ENCODE data around the gene NT5DC4.

NT5DC4 gene

GRCh38 chr2:112683550-112684414 is 37.0 kb upstream of the NT5DC4 start:
- no peak for DNase-seq (ENCODE audit: low read depth)
- TF ChIP-seq, protein P1, sequence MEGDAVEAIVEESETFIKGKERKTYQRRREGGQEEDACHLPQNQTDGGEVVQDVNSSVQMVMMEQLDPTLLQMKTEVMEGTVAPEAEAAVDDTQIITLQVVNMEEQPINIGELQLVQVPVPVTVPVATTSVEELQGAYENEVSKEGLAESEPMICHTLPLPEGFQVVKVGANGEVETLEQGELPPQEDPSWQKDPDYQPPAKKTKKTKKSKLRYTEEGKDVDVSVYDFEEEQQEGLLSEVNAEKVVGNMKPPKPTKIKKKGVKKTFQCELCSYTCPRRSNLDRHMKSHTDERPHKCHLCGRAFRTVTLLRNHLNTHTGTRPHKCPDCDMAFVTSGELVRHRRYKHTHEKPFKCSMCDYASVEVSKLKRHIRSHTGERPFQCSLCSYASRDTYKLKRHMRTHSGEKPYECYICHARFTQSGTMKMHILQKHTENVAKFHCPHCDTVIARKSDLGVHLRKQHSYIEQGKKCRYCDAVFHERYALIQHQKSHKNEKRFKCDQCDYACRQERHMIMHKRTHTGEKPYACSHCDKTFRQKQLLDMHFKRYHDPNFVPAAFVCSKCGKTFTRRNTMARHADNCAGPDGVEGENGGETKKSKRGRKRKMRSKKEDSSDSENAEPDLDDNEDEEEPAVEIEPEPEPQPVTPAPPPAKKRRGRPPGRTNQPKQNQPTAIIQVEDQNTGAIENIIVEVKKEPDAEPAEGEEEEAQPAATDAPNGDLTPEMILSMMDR (IDR thresholded peaks at IDR 0.05; ENCODE audit: insufficient read depth, low read depth, low read length, missing control alignments) = no peak
- no peak overlapping the region for H3K4me3 ChIP-seq (ENCODE audit: low read depth, low read length)

GRCh38 chr2:112684415-112684775 is 36.4 kb upstream of the NT5DC4 start:
- no peak for DNase-seq (ENCODE audit: low read depth)
- TF ChIP-seq, protein P1 (IDR thresholded peaks at IDR 0.05; ENCODE audit: insufficient read depth, low read depth, low read length, missing control alignments) = no peak
- no peak overlapping the region for H3K4me3 ChIP-seq (ENCODE audit: low read depth, low read length)

DNA sequence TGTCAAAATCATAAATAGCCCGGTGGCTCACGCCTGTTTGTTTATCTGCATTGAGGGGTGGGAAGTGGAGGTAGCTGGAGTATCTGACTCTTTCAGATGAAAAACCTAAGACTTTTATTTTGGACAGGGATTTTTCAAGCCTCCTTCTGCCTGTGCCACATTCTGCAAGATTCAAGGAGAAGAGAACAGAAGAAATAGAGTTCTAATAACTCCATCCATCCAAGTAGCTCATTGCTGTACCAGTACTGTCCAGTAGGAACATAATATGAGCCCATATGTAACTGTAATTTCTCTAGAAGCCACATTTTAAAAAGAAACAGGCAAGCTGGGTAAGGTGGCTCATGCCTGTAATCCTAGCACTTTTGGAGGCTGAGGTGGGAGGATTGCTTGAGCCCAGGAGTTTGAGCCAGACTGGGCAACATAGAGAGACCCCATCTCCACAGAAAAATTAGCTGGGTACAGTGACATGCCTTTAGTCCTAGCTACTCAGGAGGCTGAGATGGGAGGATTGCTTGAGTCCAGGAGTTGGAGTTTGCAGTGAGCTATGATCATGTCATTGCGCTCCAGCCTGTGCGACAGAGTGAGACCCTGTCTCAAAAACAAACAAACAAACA is 35.4 kb upstream of the NT5DC4 start:
- no peak overlapping the region for H3K4me3 ChIP-seq (ENCODE audit: low read depth, low read length)
- TF ChIP-seq, protein P1 (IDR thresholded peaks at IDR 0.05; ENCODE audit: insufficient read depth, low read depth, low read length, missing control alignments) = peak; percentile 9
- no peak for DNase-seq (ENCODE audit: low read depth)

DNA sequence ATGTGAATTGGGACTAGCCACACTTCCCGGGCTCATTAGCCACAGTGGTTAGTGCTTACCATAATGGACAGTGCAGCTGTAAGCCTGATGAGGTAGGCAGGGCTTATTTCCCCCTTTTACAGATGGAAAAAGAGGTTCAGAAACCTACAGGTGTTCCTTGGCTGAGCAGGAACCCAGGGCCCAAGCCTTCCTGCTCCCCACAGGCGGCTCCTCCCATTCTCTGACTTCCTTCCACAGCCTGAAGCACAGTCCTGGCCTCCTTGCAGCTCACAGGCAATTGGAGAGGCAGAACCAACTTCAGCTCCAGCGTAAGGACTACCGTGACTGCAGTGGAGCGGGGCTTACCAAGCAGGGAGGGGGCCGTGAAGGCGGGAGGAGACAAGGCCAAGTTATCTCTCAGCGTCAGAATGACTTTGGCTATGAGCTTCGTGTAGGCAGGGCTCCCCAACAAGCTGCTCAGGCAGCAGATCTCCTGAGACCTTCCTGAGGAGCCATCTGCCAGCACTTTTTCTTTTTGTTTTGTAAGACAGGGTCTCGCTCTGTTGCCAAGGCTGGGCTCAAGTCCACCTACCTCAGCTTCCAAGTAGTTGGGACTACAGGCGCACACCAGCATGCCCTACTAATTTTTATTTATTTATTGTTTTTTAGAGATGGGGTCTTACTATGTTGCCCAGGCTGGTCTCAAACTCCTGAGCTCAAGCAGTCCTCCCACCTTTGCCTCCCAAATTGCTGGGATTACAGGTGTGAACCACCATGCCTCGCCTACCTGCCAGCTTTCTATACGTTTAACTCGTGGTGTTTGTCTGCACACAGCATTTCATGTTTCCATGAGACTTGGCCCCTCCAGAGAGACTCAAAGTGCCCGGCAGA is 34.2 kb upstream of the NT5DC4 start:
- TF ChIP-seq, protein P1 (IDR thresholded peaks at IDR 0.05; ENCODE audit: insufficient read depth, low read depth, low read length, missing control alignments) = no peak
- no peak overlapping the region for H3K4me3 ChIP-seq (ENCODE audit: low read depth, low read length)
- no peak for DNase-seq (ENCODE audit: low read depth)

- H3K4me3 ChIP-seq (ENCODE audit: low read depth, low read length) = no peak overlapping the region
- TF ChIP-seq, protein P1 (IDR thresholded peaks at IDR 0.05; ENCODE audit: insufficient read depth, low read depth, low read length, missing control alignments) = no peak
- no peak for DNase-seq (ENCODE audit: low read depth)
Measured at GRCh38 chr2:112687522-112687921, 33.3 kb upstream of the NT5DC4 start.

DNA sequence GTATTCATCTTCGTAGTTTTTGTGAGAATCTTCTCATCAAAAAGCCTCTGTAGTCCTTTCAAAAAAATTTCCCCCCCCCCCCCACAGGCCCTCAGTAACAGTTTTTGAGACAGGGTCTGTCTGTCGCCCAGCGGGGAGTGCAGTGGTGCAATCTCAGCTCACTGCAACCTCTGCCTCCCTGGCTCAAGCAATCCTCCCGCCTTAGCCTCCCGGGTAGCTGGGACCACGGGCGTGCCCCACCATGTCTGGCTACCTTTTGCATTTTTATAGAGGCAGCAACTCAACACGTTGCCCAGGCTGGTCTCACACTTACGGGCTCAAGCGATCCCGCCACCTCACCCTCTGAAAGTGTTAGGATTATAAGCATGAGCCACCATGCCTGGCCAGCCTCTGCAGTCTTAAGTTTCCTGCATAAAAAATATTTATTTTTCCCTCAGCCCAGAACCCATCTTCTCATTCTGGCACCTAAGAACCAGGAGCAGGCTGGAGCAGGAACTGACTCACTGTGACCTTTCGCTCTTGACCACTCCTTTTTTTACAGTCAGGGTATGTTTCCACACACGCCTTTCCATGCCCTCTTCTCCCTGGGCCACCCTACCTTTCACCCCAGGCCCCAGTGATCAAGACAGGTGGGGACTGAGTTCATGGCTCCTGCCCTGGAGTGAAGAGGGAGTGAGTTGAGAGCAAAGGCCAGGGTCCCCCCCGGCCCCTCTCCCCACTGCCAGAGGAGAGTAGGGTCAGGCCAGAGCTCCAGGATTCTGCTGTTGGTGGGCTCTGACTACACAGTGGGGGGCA is 32.5 kb upstream of the NT5DC4 start:
- TF ChIP-seq, protein P1 (IDR thresholded peaks at IDR 0.05; ENCODE audit: insufficient read depth, low read depth, low read length, missing control alignments) = no peak
- DNase-seq (ENCODE audit: low read depth) = no peak
- no peak overlapping the region for H3K4me3 ChIP-seq (ENCODE audit: low read depth, low read length)
